PC-3 (cell line): ENCODE data around the gene CLPSL2. TPM values are rescaled to one million over a fixed set of nuclear protein-coding genes. Genes with fewer than 3 reads are reported as not detected.

Experiments
- ATAC-seq: fragments of 200-7000 bp; cut with Tn5 transposase; 2 replicates; pipeline ENCODE4 v1.9.1; 2020; ENCODE audit warnings: mild to moderate bottlenecking, moderate library complexity
- BruUV-seq: library from RNA; stranded (reverse); fragments of 400-500 nt; replicated peaks from 2 replicates; lab custom pipeline; 2021; lab: Mats Ljungman, UMichigan
- CTCF ChIA-PET: fragments of 300-600 bp; sonication (Branson Sonifier 250); formaldehyde crosslinking; loops from one replicate; lab custom pipeline; 2022; ENCODE audit warnings: antibody characterized with exemption; lab: Charles Lee
- POLR2A ChIA-PET: fragments of 300-600 bp; sonication (Branson Sonifier 250); formaldehyde crosslinking; loops from one replicate; lab custom pipeline; 2022; ENCODE audit warnings: antibody characterized with exemption; ENCODE audit not compliant: unreplicated experiment; lab: Charles Lee
- DNase-seq: peaks from one replicate; pipeline ENCODE4 v3.0.0-alpha.2; 2015
- H2AFZ ChIP-seq: fragments of 300-600 bp; sonication (generic); 2 replicates; pipeline ENCODE4 v1.6.0; 2016; ENCODE audit warnings: antibody characterized with exemption, low read length
- H3F3A ChIP-seq: fragments of 300-600 bp; sonication (generic); one replicate; pipeline ENCODE4 v1.6.0; 2017; ENCODE audit warnings: antibody characterized with exemption, low read length, control low read depth, mild to moderate bottlenecking; ENCODE audit not compliant: unreplicated experiment
- H3K27ac ChIP-seq: fragments of 300-600 bp; sonication (generic); 2 replicates; pipeline ENCODE4 v1.5.1; 2016; ENCODE audit warnings: mild to moderate bottlenecking, low read length
- H3K27me3 ChIP-seq: fragments of 300-600 bp; sonication (generic); 2 replicates; pipeline ENCODE4 v1.6.1; 2016; ENCODE audit warnings: low read length, mixed read lengths
- H3K36me3 ChIP-seq: fragments of 300-600 bp; sonication (generic); 2 replicates; pipeline ENCODE4 v1.6.1; 2016; ENCODE audit warnings: low read depth, mixed run types, low read length, mixed read lengths
- H3K4me1 ChIP-seq: fragments of 300-600 bp; sonication (generic); 2 replicates; pipeline ENCODE4 v1.5.1; 2016; ENCODE audit warnings: low read length; ENCODE audit not compliant: insufficient read depth
- H3K4me2 ChIP-seq: fragments of 300-600 bp; sonication (generic); 2 replicates; pipeline ENCODE4 v1.6.0; 2016; ENCODE audit warnings: low read length
- H3K4me3 ChIP-seq: fragments of 300-600 bp; sonication (generic); 2 replicates; pipeline ENCODE4 v1.5.1; 2016; ENCODE audit warnings: mild to moderate bottlenecking, low read length, mixed read lengths
- H3K79me2 ChIP-seq: fragments of 300-600 bp; sonication (generic); 2 replicates; pipeline ENCODE4 v1.6.1; 2017; ENCODE audit warnings: low read length, mixed read lengths
- H3K9ac ChIP-seq: fragments of 300-600 bp; sonication (generic); 2 replicates; pipeline ENCODE4 v1.6.0; 2016; ENCODE audit warnings: mild to moderate bottlenecking, low read length
- H3K9me2 ChIP-seq: fragments of 300-600 bp; sonication (generic); replicated peaks from 2 replicates; pipeline ENCODE4 v1.6.1; 2016; ENCODE audit warnings: mixed run types, low read length, mixed read lengths
- H3K9me3 ChIP-seq: fragments of 300-600 bp; sonication (generic); 2 replicates; pipeline ENCODE4 v1.6.1; 2016; ENCODE audit warnings: low read length, mixed read lengths
- H4K20me1 ChIP-seq: fragments of 300-600 bp; sonication (generic); 2 replicates; pipeline ENCODE4 v1.6.1; 2016; ENCODE audit warnings: low read length, mixed read lengths
- EZH2 ChIP-seq: fragments of 300-600 bp; sonication (generic); IDR thresholded peaks from one replicate; pipeline ENCODE4 v1.6.1; 2017; ENCODE audit warnings: antibody characterized with exemption, mild to moderate bottlenecking, low read length; ENCODE audit not compliant: unreplicated experiment
- EZH2phosphoT487 ChIP-seq: fragments of 300-600 bp; sonication (generic); IDR thresholded peaks from 2 replicates; pipeline ENCODE4 v1.6.1; 2018; ENCODE audit warnings: mild to moderate bottlenecking, antibody characterized with exemption, low read length, borderline replicate concordance
- intact Hi-C: fragments of 100-400 bp; cut with micrococcal nuclease; formaldehyde crosslinking; loops from 2 replicates; pipeline ENCODE4 v1.9.0; 2023
- total RNA-seq: library from RNA; depleted of rRNA; stranded (reverse); fragments of >200 nt; gene quantifications from 2 replicates; pipeline ENCODE4 v1.2.3, GENCODE V29; 2014
- TF ChIP-seq, protein P1 (sequence below): fragments of 300-600 bp; sonication (generic); conservative IDR thresholded peaks from 2 replicates; pipeline ENCODE4 v1.5.1; 2017; ENCODE audit warnings: antibody characterized with exemption, low read depth, mild to moderate bottlenecking, low read length

The CLPSL2 gene
- total RNA-seq, 1 experiment from 2014 or later: not detected

DNA sequence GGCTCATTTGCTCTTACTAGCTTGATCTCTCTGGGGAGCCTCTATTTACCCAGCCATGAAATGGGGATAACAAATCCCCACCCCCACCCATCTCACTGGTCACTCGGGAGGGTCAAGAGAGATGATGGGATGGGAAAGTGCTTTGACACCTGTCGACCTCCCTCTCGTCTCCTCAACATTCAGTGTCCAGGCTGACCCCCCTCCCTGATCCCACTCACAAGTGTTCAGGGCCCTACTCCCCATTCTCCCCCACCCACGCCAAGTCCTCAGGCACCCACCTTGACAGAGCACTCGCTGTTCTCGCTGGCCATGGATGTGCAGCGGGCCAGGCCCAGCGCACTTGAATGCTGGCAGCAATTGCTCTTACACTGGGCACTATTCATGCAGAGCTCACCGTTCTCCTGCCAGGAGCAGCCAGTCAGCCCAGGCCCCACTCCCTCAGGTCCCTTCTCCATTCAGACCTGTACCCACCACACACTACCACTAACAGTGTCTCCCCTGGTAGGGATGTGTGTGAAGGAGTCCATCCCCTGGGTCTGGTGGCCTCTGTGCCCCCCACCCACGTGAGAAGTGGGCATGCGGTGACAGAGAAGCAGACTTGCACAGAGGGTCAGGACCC, 19.2 kb downstream of the CLPSL2 start:
- TF ChIP-seq EZH2 (no peak), EZH2phosphoT487 (no peak)
- TF ChIP-seq, protein P1, sequence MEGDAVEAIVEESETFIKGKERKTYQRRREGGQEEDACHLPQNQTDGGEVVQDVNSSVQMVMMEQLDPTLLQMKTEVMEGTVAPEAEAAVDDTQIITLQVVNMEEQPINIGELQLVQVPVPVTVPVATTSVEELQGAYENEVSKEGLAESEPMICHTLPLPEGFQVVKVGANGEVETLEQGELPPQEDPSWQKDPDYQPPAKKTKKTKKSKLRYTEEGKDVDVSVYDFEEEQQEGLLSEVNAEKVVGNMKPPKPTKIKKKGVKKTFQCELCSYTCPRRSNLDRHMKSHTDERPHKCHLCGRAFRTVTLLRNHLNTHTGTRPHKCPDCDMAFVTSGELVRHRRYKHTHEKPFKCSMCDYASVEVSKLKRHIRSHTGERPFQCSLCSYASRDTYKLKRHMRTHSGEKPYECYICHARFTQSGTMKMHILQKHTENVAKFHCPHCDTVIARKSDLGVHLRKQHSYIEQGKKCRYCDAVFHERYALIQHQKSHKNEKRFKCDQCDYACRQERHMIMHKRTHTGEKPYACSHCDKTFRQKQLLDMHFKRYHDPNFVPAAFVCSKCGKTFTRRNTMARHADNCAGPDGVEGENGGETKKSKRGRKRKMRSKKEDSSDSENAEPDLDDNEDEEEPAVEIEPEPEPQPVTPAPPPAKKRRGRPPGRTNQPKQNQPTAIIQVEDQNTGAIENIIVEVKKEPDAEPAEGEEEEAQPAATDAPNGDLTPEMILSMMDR: no peak
- ATAC-seq (no peak), DNase-seq (no peak)
- Histone ChIP-seq H3K36me3 (no peaks in the 10 kb centered on the region), H3K9me3 (no peaks in the 10 kb centered on the region), H3K27me3 (no peaks in the 10 kb centered on the region; the same call in 1 of the 2 replicates), H3K4me3 (no peak overlapping the region), H2AFZ (no peak overlapping the region), H3F3A (no peaks in the 10 kb centered on the region), H3K9ac (no peak overlapping the region), H3K9me2 (no peaks in the 10 kb centered on the region), H3K79me2 (no peaks in the 10 kb centered on the region), H3K4me1 (no peaks in the 10 kb centered on the region), H3K27ac (no peak overlapping the region), H3K4me2 (no peak overlapping the region), H4K20me1 (no peaks in the 10 kb centered on the region)
- CTCF ChIA-PET: no interaction called here
- intact Hi-C loops: no loop called here
- POLR2A ChIA-PET: no interaction called here
- no TSS peak for BruUV-seq

DNA sequence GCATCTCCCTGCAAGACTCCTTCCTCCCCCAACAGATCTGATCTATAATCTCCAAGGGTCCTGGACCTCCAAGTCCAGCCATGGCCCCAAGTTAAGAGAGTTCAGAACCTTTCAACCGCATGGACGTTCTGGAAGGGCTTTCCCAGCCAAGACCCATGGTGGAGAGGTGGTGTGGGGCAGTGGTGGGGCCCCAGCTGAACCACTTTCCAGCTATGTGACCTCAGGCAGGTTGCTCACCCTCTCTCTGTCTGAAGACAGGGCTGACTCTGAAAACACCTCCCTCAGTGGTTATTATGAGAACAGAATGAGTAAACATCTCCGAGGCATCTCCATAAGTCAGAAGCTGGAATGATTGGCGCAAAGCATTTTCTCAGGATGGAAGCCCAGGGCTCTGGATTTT, 19.8 kb downstream of the CLPSL2 start:
- H3K4me1 ChIP-seq: no peaks in the 10 kb centered on the region
- H4K20me1 ChIP-seq: no peaks in the 10 kb centered on the region
- no peak overlapping the region for H2AFZ ChIP-seq
- no peaks in the 10 kb centered on the region for H3K9me3 ChIP-seq
- no peak overlapping the region for H3K27ac ChIP-seq
- no peak for ATAC-seq
- H3K36me3 ChIP-seq: no peaks in the 10 kb centered on the region
- H3K9me2 ChIP-seq: no peaks in the 10 kb centered on the region
- no peaks in the 10 kb centered on the region for H3K79me2 ChIP-seq
- intact Hi-C loops: no loop called here
- no peaks in the 10 kb centered on the region for H3F3A ChIP-seq
- no TSS peak for BruUV-seq
- no peak overlapping the region for H3K9ac ChIP-seq
- TF ChIP-seq EZH2phosphoT487 (no peak), EZH2 (no peak)
- TF ChIP-seq, protein P1: no peak
- DNase-seq: peak; percentile 17
- ChIA-PET CTCF (no interaction called here), POLR2A (no interaction called here)
- no peak overlapping the region for H3K4me3 ChIP-seq
- H3K27me3 ChIP-seq: no peaks in the 10 kb centered on the region
- H3K4me2 ChIP-seq: no peak overlapping the region

DNA sequence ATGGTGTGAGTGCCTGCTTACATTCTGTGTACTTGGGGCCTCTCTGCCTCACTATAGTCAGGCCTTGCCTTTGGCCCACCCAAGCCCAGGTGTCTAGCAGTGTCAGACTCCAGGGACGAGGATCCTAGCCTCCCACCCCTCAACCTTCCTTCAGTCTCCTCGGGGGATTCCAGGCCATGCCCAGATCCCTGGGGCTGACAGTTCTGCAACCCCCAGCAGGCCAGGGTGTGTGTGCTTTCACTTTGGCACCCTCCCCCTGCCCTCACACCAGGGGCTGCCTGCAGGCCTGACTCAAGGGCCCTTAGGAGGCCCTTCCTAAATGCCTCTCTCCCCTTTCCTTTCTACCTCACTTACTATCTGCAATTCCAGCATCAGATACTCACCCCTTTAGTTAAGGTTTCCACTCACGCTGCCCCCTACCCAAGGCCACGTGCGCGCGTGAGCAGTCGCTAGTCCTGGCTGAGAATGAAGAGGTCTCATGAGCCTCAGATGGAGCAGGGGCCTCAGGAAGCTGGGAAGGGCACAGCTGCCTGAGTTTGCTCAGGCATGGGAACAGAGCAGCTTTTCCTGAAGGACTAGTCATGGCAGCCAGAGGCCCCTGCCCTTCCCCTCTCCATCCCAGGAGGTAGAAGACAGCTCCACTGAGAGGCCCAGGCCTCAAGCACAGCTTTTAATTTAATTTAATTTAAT, 21.6 kb downstream of the CLPSL2 start:
- Histone ChIP-seq H3K27ac (no peak overlapping the region), H3K9ac (no peak overlapping the region), H3K36me3 (no peaks in the 10 kb centered on the region), H3K9me2 (no peaks in the 10 kb centered on the region), H2AFZ (no peak overlapping the region), H3K79me2 (no peaks in the 10 kb centered on the region), H3K4me2 (no peak overlapping the region), H4K20me1 (no peaks in the 10 kb centered on the region), H3K4me3 (no peak overlapping the region), H3K27me3 (no peaks in the 10 kb centered on the region), H3K9me3 (no peaks in the 10 kb centered on the region), H3F3A (no peaks in the 10 kb centered on the region), H3K4me1 (no peaks in the 10 kb centered on the region)
- ChIA-PET CTCF (interaction anchor here (0.5 kb wide), 1 partner anchor 230 kb away, joined by 10 read pairs; no protein-coding TSS in a partner anchor), POLR2A (no interaction called here)
- TF ChIP-seq EZH2 (no peak), EZH2phosphoT487 (no peak)
- TF ChIP-seq, protein P1: no peak
- DNase-seq (no peak), ATAC-seq (no peak)
- intact Hi-C loops: loop anchor here (1.0 kb wide), 1 partner anchor 11 kb away; no protein-coding TSS in a partner anchor
- no TSS peak for BruUV-seq
